ENCODE data around the gene S100A2.

- TF ChIP-seq, protein P1, sequence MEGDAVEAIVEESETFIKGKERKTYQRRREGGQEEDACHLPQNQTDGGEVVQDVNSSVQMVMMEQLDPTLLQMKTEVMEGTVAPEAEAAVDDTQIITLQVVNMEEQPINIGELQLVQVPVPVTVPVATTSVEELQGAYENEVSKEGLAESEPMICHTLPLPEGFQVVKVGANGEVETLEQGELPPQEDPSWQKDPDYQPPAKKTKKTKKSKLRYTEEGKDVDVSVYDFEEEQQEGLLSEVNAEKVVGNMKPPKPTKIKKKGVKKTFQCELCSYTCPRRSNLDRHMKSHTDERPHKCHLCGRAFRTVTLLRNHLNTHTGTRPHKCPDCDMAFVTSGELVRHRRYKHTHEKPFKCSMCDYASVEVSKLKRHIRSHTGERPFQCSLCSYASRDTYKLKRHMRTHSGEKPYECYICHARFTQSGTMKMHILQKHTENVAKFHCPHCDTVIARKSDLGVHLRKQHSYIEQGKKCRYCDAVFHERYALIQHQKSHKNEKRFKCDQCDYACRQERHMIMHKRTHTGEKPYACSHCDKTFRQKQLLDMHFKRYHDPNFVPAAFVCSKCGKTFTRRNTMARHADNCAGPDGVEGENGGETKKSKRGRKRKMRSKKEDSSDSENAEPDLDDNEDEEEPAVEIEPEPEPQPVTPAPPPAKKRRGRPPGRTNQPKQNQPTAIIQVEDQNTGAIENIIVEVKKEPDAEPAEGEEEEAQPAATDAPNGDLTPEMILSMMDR (IDR thresholded peaks at IDR 0.05 in 4 of 5, conservative IDR thresholded peaks at IDR 0.05 in 1 of 5) = no peak
- no peak for TF ChIP-seq POLR2A (IDR thresholded peaks at IDR 0.05)
These were observed 19.3 kb downstream of the S100A2 start for GRCh38 chr1:153546371-153546770.
